ENCODE results near the gene S100PBP.
"Not testable (repeated sequence)": the region's sequence is repeated elsewhere in the genome, so short reads cannot be mapped to it uniquely, and the experiment has no call there.

The S100PBP gene

GRCh38 chr1:32786856-32787255 is 30.6 kb upstream of the S100PBP start:
- no peak for DNase-seq (ENCODE audit: low read depth)

GRCh38 chr1:32789356-32789755 is 28.1 kb upstream of the S100PBP start:
- not testable (repeated sequence) for DNase-seq (ENCODE audit: low read depth)

- no peak for DNase-seq (ENCODE audit: low read depth)
These were observed 25.6 kb upstream of the S100PBP start for GRCh38 chr1:32791881-32792280.

- not testable (repeated sequence) for DNase-seq (ENCODE audit: low read depth)
These were observed 21.7 kb upstream of the S100PBP start for GRCh38 chr1:32795763-32796162.

- no peak for DNase-seq (ENCODE audit: low read depth)
These were observed 20.0 kb upstream of the S100PBP start for GRCh38 chr1:32797456-32797855.

- no peak for DNase-seq (ENCODE audit: low read depth)
These were observed 19.3 kb upstream of the S100PBP start for GRCh38 chr1:32798191-32798590.

GRCh38 chr1:32798679-32799416 is 18.6 kb upstream of the S100PBP start:
- peak; percentile 17 for DNase-seq (ENCODE audit: low read depth)

GRCh38 chr1:32801096-32801715 is 16.2 kb upstream of the S100PBP start:
- DNase-seq (ENCODE audit: low read depth) = peak; percentile 22

- not testable (repeated sequence) for DNase-seq (ENCODE audit: low read depth)
These were observed 13.0 kb upstream of the S100PBP start for GRCh38 chr1:32804460-32804859.

- no peak for DNase-seq (ENCODE audit: low read depth)
These were observed 11.2 kb upstream of the S100PBP start for GRCh38 chr1:32806290-32806689.

- no peak for DNase-seq (ENCODE audit: low read depth)
These were observed 10.4 kb upstream of the S100PBP start for GRCh38 chr1:32806910-32807523.

- no peak for DNase-seq (ENCODE audit: low read depth)
These were observed 8.9 kb upstream of the S100PBP start for GRCh38 chr1:32808580-32808979.

GRCh38 chr1:32810358-32810757 is 7.1 kb upstream of the S100PBP start:
- no peak for DNase-seq (ENCODE audit: low read depth)

- no peak for DNase-seq (ENCODE audit: low read depth)
These were observed 6.2 kb upstream of the S100PBP start for GRCh38 chr1:32811265-32811664.

- DNase-seq (ENCODE audit: low read depth) = no peak
These were observed 5.5 kb upstream of the S100PBP start for GRCh38 chr1:32811917-32812316.

GRCh38 chr1:32813941-32814739 is 3.3 kb upstream of the S100PBP start:
- DNase-seq (ENCODE audit: low read depth) = no peak

GRCh38 chr1:32816676-32817158 is 736 bp upstream of the S100PBP start:
- DNase-seq (ENCODE audit: low read depth) = no peak

GRCh38 chr1:32817815-32818786 is 648 bp downstream of the S100PBP start:
- no peak for DNase-seq (ENCODE audit: low read depth)

- DNase-seq (ENCODE audit: low read depth) = no peak
These were observed 1.5 kb downstream of the S100PBP start for GRCh38 chr1:32818804-32819541.

GRCh38 chr1:32825181-32825580 is 7.7 kb downstream of the S100PBP start:
- DNase-seq (ENCODE audit: low read depth) = no peak

Measured in activated gamma-delta T cell treated with anti-CD3 and anti-CD28 coated beads, Interleukin-2, amount 50 U/mL, for 16 hours (primary cell).